GM04503 (cell line): Measurements from ENCODE around the gene RGS21.
"Not testable (repeated sequence)": the region's sequence is repeated elsewhere in the genome, so short reads cannot be mapped to it uniquely, and the experiment has no call there.

ENCODE experiments used
- DNase-seq: peaks from one replicate; pipeline ENCODE4 v3.0.0-alpha.2; 2012; ENCODE audit warnings: low read depth

The RGS21 gene, protein sequence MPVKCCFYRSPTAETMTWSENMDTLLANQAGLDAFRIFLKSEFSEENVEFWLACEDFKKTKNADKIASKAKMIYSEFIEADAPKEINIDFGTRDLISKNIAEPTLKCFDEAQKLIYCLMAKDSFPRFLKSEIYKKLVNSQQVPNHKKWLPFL

DNA sequence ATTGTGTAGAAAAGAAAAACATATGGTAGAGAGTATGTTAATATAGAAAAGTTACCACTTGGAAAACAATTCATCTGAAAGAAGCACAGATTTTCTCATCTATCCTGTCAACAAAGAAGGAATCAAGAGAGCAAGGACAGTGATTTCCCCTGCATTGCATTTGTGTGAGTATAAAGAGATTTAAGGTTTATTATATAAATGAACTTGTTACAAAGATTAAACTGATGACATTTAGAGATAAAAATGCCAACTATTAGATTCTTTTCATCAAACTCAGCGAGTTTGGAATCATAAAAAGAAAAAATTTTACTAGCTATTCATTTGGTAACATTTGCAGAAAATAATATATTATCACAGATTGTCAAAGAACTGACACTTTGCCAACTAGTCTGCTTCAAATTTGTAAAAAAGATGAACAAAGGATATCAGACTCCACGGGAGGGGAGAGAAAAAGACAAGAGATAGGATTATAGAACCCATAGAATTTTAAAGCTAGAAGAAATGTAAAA is at the start of gene RGS21:
RGS21 (plus strand) TSS at position 51 of the 509 bp plus-strand sequence. CDS start 26,045 bp downstream, outside the sequence.
- no peak for DNase-seq

GRCh38 chr1:192268468-192269052 is 48.2 kb upstream of the RGS21 start:
- DNase-seq: no peak

- no peak for DNase-seq
These were observed 46.4 kb upstream of the RGS21 start for GRCh38 chr1:192270398-192270797.

DNA sequence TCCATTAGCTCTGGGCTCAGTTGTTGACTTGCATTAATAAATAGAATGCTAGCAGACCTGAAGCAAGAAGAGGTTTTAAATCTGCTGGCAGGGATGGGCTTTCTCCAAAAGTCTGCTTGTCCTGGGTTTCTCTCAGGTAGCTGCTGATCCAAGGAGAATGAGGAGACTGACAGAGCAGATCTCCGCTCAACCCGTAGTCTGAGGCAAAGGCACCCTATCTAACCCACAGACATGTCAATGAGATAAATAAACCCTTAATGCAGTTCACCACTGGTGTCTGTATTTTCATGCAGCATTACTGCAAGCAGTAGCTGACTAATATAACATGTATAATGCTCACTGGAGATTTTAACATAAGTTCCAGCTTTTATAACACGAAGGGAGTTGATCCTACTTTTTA is 44.1 kb upstream of the RGS21 start:
- no peak for DNase-seq

DNA sequence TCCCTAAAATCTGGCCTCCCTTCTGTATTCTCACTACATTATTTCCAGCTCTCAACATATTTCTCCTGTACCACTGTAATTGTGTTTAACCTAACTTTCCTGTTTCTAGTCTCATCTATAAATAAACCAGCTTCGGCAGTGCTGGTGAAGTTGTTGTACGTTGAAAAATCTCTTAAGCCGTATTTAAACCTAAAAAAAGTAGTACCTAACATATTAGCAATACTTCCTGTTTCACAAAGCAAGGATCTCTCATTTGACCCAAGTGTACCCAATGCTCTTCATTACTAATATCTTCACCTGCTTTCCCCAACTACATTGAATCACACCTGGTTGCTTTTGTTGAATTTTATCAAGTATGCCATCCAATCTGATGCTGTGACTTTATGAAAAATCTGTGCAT is 42.2 kb upstream of the RGS21 start:
- no peak for DNase-seq

DNA sequence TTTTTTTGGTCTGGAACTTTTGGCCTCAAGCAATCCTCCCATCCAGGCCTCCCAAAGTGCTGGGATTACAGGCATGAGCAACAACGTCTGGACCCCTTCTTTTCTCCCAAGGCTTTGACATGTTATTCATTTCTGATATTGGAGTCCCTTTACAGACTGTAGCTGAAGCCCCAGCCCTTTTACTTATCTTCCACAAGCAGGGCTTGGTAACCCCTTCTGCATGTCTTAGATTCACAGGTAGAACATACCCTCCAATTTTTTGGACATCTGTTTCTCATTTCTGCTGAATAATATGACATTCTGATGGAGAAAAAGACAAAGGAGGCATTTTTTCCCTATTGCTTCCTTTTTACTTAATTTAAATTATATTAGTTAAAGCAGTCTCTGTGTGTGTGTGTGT is 39.2 kb upstream of the RGS21 start:
- DNase-seq: no peak

GRCh38 chr1:192284927-192285326 is 31.9 kb upstream of the RGS21 start:
- no peak for DNase-seq

DNA sequence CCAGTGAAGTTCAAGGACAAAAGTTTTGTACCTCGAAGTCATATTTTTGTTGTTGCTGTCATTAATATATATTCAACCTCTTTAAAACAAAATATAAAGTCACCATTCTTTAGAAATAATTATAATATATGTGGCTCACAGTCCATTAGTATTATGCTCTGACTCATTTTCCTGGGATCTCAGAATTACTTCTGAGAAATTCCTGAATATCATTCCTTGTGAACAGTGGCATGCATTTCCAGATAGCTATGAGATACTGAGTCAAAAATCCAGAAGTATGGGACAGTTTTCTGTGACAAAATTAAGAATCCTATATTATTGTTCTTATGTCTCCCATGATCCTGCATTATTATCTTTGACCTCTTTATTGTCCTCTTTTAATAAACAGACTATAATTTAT is 13.8 kb upstream of the RGS21 start:
- no peak for DNase-seq

GRCh38 chr1:192308314-192308713 is 8.5 kb upstream of the RGS21 start:
- DNase-seq: not testable (repeated sequence)

DNA sequence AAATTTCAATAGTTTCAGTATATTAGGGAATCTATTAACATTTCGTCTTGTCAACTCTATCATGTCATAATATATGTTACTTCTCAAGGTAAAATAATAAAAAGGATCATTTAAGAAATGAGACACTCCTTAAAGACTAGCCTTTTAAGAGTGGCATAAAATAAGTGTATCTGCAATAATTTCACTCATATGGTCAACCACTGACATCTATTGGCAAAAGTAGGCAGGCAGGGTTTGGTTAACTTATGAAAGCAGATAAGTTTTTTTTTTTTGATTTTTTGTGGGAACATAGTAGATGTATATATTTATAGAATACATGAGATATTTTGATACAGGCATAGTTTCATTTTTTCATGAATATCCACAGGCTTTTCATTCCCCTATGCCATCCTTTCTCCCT is 5.5 kb upstream of the RGS21 start:
- no peak for DNase-seq

DNA sequence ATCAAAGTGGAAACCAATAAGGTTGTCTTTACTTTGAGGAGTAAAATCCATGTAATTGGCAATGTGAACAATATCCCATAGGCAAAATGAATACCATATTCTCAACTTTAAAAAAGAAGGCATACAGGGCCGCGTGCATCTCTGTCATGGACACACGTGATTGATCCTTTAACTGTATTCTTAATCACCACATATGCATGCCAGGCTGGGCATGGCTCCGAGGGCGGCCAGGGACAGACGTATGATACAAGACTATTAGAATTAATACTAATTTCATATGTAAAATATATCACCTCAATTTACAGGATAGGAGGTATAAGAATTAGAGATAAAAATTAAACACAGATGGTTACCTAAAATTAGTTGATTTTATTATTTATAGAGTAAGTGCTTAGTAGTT is 11.2 kb downstream of the RGS21 start:
- no peak for DNase-seq

GRCh38 chr1:192342842-192343241 is 26.1 kb downstream of the RGS21 start:
- DNase-seq: no peak

DNA sequence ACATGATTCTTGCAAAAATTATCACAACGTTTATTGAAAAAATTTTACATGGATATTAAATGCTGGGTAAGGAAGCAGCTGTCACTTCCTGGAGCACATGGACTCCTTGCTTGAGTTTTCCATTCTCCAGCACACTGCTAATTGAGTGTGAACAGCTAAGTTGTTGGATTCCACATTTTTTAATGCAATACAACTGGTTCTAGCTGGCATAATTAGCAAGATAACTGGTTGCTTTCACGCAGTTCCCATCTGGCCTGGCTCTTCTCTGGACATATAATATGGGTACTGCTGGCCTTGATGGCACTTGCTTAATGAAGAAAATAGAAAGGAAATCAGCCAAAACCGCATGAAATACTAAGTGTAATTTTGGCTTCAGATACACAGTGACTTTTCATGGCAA is 26.6 kb downstream of the RGS21 start:
- no peak for DNase-seq

GRCh38 chr1:192349314-192349713 is 32.5 kb downstream of the RGS21 start:
- no peak for DNase-seq

DNA sequence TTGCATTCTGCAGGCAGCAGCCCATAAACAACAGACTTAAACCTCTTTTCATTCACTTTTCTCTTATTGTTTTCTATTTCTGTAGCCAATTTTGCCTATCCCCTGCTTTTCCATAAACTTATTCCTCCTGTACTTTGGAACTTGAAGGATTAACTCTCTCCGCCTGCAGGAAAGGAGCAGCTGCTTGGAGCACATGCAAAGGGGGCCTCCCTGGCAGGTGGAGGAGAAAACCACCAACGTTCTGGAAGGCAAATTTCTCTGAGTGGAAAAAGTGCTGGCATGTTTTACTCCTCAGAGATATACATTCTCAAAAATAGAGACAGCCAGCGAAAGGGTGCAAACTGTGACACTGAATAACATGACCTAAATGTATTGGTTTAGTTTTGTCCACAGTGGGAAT is 33.6 kb downstream of the RGS21 start:
- no peak for DNase-seq

DNA sequence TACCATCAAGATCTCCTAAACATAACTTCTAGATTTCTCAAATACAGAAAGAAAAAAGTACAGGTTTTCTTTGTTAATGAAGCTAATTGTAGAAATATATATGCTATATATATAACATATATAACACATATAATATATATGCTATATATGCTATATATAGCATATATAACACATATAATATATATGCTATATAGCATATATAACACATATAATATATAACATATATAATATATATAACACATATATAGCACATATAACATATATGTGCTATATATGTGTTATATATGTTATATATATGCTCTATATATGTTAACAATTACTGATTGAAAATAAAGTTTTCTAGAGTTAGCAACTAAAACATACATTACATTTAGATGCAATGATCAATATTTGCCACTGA is 34.8 kb downstream of the RGS21 start:
- DNase-seq: no peak

DNA sequence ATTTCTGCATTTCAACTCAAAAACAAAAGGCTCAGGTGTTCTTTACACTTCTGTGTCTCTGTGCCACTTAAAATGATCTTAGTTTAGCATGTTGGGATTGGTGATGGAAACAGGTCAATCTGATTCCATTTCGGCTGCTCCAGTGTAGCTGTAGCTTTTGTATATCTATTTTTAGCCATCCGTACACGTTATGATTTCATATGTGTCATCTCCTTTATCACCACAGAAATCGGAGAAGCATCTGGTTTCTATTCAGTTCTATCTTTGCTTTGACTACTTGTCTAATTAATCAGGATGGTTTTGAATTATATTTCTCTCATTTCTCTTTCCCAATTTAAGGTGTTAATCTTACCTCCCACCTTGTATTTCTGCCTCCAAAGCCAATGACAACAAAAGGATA is 41.1 kb downstream of the RGS21 start:
- DNase-seq: no peak

DNA sequence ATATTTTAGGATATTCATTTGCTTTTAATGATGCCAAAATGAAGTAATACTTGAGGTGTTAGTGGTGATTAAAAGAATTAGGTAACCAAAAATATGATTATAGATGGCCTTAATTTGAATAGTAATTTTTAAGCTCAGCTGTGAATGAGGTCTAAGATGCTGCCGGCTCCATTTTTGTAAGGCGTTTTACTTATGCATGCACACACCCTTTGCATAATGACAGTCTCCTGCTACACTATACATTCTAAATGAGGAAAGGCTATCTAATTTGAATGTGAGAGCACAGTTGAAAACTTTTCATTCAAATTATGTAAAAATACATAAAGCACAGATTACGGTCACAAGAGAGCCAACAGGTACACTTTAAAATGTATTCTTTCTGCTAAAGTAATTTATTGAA is 41.6 kb downstream of the RGS21 start:
- DNase-seq: no peak

DNA sequence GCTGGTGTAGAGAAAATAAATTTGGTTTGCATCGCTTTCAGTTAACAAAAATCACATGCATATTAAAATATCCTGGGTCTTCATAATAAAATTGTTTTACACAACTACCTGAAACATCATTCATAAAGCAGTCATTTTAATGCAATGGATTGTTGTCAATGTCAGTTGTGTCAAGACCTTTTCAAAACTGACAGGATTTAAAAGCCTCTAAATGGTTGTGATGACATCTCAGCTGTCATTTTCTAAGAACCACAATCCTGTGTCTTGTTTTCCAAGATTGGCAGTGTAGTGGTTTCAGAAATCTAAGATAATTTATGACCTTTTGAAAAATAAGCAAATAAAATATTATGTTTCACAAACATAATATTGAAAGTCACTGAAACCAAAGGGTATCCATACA is 42.0 kb downstream of the RGS21 start:
- DNase-seq: no peak

DNA sequence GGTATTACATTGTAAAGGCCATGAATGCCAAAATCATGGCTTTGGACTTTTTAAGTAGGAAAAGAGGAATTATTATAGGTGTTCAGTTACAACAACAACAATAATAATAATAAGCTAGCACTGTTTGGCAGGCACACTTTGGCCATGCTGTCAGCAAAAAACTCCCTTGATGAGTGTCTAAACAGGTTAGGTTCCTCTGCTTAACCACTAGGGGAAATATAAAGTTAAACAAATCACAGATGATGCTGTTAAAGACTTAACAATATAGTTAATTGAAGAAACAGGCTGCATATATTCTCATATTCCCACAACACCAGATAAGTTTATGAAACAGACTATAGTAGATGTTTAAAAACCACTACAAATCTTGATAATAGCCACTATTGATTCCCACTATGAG is 46.4 kb downstream of the RGS21 start:
- no peak for DNase-seq

GRCh38 chr1:192367436-192367835 is 50.6 kb downstream of the RGS21 start:
- DNase-seq: no peak

DNA sequence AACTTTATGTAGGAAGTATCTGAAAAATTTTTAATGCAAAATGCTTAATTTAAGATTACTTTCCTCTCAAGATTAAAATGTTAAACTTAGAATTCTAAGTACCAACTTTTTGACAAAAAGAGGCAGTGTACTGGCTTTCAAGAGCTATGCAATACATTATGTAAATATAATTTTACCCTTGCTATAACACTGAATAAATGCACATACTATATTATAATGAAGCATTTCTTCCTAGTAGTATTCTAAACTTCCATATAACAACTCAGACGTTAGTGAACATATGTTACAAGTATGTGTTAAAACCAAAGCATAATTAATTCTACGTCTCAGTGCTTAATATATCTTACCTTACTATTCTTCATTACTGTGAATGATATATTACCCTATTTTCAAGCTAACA is 58.5 kb downstream of the RGS21 start:
- DNase-seq: no peak

GRCh38 chr1:192376374-192376773 is 59.6 kb downstream of the RGS21 start:
- DNase-seq: no peak

DNA sequence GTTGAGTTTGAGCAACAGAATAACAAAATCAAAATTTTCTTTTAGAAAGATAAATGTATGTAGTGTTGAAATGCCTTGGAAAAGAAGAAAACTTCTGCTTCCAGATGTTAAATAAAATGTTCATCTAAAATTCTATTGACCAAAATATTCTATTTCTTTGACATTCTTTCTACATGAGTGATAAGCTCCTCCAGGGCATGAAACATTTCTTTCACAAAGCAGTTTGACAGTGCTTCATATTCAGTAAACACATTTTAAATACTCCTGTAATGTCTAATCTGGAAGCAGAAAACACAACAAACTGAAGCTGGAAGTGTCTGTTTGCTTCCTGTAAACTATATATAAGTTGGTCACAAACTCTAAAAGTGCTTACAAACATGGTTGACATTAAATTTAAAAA is 61.5 kb downstream of the RGS21 start:
- no peak for DNase-seq
